ENCODE data around the gene SCNN1B. TPM values are rescaled to one million over a fixed set of nuclear protein-coding genes. Genes with fewer than 3 reads are reported as not detected.
"Not testable (repeated sequence)": the region's sequence is repeated elsewhere in the genome, so short reads cannot be mapped to it uniquely, and the experiment has no call there.

Gene SCNN1B
- total RNA-seq, 1 experiment from 2014 or later: not detected

DNA sequence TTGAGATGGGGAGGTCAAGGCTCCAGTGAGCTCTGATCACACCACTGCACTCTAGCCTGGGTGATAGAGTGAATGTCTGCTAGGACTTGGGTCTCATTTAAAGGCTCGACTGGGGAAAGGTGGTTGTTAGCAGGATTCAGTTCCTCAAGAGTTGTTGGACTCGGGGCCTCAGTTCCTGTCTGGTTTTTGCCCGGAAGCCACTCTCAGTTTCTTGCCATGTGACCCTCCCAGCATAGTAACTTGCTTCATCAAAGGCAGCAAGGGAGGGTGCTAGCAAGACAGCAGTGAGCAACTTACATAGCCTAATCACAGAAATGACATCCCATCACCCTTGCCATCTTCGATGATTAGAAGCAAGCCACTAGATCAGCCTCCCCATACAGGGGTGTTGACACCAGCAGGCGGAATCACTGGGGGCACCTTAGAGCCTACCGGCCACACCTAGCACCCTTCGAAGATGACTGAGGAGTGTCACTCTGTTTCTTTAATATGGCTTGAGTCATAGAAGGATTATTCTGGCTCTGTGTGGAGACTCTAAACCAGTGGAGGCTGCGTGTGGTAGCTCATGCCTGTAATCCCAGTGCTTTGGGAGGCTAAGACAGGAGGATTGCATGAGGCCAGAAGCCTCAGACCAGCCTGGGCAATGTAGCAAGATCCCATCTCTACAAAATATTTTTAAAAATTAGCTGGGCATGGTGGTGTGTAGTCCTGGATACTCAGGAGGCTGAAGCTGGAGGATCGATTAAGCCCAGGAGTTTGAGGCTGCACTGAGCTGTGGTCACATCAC is 13.2 kb upstream of the SCNN1B start:
- DNase-seq (ENCODE audit: low read depth): no peak

DNA sequence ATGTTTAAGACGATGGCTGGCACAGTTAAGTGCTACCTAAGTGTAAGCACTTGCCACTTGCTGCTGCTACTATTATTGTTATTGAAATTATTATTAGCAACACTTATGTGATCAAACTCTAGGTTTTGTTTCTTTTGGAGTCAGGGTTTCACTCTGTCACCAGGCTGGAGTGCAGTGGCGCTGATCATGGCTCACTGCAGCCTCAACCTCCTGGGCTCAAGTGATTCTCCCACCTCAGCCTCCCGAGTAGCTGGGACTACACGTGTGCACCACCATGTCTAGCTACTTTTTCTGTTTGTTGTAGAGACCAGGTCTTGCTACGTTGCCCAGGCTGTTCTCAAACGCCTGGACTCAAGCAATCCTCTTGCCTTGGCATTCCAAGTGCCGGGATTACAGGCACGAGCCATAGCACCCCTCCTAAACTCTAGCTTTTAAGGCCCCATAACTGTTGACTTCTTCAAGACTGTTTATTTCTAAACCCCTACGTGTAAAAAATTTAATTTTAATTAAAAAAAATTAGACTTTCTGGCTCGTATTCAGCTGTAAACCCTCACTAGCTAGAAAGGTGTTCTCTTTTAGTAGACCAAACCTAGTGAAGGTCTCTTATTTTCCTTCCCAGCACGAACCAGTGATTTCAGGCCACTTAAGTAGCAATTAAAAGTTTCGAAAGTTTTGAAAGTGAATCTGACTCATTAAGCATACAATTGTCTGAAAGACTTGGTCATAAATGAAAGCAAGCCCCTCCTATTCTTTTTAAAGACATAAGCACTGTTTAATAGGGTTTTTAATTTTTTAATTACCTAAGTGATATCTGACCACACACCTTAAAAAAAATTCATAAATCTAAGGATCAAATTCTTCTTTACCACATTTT is 11.7 kb upstream of the SCNN1B start:
- DNase-seq (ENCODE audit: low read depth): no peak

DNA sequence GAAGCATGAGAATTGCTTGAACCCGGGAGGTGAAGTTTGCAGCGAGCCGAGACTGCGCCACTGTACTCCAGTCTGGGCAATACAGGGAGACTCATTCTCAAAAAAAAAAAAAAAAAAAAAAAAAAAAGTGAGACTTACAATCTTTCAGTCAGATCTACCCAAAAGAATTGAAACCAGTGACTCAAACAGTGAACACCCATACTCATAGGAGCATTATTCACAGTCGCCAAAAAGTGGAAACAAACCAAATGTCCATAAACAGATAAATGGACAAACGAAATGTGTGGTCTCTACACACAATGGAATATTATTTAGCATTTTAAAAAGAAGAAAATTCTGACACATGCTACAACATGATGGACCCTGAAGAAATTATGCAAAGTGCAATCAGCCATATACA is 9.1 kb upstream of the SCNN1B start:
- no peak for DNase-seq (ENCODE audit: low read depth)

DNA sequence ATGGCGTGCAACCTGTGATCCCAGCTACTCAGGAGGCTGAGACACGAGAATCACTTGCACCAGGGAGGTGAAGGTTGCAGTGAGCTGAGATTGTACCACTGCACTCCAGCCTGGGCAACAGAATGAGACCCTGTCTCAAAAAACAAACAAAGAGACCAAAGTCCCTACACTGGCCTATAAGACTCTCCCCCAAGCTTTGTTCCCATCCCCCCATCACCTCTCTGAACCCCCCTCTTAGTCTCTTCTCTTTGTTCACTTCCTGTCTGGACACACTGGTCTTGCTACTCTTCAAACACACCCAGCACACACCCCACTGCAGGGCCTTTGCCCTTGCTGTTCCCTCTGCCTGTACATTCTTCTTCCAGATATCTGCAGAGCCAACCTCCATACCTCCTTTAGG is 7.8 kb upstream of the SCNN1B start:
- no peak for DNase-seq (ENCODE audit: low read depth)

DNA sequence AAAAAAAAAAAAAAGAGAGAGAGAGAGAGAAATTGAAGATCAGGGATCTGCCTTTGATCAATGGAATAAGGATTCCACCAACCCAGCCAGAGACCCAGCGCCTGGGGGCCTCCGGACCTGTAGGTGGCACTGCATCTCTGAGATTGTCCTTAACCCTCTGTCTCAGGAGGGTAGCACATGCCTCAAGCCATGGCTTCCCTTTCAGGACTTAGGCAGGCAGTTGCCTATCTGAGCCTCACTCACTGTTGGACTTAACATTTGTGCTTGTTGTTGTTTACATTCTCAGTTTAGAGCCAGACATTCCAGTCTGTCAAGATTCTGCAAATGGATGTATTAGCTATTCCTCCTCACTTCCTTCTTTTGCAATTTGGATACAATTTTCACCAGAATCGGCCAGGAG is 5.1 kb upstream of the SCNN1B start:
- no peak for DNase-seq (ENCODE audit: low read depth)

DNA sequence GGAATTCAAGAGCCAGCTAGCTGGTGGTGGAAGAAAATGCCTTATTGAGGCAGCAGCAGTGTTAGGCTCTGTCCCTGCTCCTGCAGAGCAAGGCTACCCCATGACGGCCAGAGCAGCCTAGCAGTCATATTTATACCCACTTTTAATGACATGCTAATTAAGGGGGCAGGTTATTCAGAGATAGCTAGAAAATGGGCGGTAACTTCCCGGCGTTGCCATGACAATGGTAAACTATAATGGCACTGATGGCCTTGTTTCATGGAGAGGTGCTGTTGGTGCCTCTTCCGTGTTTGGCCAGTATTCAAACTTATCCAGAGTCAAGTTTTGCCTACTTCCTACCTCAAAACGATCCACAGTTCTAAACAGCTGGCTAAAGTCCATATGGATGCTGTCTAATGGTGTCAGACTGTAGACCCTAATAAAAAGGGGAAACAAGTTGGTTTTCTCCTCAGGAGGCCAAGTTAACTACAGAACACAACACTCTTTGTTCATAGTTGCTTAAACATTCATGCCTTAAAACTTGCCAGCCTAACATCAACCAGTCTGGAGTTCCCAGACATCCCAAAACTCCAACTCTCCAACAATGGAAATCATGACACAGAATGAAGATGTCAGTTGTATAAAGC is 3.7 kb upstream of the SCNN1B start:
- no peak for DNase-seq (ENCODE audit: low read depth)

DNA sequence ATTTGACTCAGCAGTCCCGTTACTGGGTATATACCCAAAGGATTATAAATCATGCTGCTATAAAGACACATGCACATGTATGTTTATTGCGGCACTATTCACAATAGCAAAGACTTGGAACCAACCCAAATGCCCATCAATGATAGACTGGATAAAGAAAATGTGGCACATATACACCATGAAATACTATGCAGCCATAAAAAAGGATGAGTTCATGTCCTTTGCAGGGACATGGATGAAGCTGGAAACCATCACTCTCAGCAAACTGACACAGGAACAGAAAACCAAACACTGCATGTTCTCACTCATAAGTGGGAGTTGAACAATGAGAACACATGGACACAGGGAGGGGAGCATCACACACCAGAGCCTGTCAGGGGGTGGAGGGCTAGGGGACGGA is 2.3 kb upstream of the SCNN1B start:
- DNase-seq (ENCODE audit: low read depth): not testable (repeated sequence)

DNA sequence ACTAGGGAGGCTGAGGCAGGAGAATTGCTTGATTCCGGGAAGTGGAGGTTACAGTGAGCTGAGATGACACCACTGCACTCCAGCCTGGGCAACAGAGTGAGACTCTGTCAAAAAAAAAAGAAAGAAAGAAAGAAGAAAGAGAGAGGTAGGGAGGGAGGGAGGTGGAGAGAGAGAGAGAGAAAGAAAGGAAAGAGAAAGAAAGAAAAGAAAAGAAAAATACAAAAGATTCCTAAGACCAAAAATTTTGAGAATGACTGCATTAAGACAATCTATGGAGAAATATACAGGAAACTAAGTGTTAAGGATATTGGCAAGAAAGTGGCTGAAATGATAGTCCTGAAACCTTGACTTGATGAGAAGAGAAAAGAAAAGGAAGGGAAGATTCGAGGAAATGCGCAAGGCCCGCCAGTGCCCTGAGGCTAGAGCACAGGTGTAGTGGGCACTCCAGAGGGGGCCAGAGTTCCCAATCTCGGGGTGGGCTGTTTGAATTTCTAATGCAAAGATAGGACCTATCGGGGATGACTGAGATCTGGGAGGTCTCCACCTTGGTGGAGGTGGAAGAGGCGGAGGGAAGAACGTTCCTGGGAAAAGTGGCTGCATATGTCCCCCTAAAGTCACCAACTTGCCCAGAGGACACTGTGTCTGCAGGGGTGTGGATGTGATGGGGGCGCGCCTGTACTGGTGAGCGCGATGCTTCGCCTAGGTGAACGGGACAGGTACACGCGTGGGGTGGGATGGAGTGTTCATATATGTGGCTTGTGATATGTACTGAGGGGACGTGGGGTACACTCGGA is 654 bp upstream of the SCNN1B start:
- no peak for DNase-seq (ENCODE audit: low read depth)

DNA sequence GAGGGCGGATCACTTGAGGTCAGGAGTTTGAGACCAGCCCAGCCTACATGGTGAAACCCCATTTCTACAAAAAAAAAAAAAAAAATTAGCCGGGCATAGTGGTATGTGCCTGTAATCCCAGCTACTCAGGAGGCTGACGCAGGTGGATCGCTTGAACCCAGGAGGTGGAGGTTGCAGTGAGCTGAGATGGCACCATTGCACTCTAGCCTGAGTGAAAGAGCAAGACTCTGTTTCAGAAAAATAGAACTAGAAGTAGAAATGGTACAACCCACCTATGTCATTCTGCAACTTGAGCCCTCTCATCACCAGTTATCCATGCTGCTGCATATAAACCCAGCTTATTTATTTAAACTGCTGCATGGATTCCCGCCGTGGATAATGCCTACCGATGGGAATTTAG is 1.6 kb downstream of the SCNN1B start:
- no peak for DNase-seq (ENCODE audit: low read depth)

DNA sequence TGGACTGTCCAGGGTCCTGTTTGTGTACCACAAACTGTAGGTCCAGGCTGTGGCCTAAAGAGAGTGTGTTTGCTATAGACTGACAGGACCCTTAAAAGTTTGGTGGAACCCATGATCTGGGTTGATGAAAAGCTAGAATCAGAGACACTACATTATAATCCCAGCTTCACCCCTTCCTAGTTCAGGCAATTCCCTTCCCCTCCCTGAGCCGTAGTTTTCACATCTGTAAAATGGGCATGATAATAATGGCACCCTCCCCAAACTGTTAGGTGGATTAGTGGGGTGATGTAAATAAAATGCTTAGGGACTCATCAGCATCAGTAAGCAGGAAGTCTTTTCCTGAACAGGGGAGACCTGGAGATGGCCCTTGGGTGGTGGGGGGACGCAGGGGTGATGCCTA is 2.5 kb downstream of the SCNN1B start:
- no peak for DNase-seq (ENCODE audit: low read depth)

DNA sequence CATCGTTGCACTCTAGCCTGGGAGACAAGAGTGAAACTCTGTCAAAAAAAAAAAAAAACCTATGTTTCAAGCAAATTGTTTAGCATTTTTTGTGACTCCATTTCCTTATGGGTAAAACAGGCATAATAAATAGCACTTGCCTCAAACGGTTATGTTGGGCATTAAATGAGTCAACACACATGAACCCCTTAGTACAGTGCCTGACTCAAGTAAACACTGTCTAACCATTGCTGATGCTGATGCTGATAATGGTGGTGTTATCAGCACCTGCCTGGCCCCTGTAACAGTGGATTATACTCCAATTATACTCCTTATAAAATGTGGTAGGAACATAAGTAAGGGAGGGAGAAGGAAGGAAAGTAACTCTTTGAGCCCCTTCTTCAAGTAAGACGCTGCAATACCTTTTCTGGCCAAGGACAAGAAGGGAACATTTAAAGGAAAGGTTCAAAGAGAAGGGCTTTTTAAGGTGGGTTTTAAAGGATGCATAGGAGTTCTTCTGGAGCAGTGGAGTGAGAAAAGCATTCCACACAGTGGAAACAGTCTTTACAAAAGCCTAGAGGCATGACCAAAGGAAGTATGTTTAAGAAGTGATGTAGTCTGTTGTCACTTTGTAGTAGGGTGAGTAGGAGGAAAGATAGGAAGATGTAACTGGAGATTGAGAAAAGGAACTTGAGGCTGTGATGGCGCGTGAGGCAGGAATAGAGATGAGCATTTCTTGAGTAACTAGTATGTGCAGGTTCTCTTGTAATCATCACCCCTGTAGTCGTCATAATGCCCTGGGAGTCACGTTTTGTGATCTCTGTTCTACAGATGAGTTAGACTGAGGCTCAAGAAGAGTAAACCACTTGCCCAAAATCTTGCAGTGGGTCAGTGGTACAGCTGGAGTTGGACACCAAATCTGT is 4.3 kb downstream of the SCNN1B start:
- DNase-seq (ENCODE audit: low read depth): no peak

DNA sequence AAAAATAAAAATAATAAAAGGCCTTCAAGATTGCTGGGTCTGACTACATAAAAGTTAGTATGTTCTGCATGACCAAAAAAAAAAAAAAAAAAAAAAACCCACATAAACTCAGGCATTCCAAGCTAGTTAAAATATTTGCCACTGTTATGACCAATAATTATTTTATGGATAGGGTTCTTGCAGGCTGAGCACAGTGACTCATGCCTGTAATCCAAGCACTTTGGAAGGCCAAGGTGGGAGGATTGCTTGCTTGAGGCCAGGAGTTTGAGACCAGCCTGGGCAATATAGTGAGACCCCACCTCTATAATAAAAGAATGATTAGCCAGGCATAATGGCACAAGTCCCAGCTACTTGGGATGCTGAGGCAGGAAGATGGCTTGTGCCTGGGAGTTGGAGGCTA is 8.1 kb downstream of the SCNN1B start:
- no peak for DNase-seq (ENCODE audit: low read depth)

DNA sequence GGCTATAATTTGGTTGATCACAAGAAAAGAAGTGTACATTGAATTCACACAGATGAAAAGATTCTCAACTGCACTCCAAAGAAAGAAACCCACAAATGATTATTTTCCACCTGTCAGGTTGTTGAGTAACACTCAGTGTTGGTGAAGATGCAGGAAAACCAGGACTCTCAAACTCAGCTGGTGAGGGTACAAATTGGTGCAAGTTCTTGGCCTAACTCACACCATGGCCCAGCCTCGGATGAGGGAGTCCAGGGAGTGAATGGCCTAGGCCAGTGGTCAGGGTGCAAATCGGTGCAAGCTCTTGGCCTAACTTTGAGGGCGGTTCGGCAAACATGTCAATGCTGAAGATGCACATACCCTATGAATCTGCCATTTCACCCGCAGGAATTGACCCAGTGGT is 8.6 kb downstream of the SCNN1B start:
- DNase-seq (ENCODE audit: low read depth): no peak

DNA sequence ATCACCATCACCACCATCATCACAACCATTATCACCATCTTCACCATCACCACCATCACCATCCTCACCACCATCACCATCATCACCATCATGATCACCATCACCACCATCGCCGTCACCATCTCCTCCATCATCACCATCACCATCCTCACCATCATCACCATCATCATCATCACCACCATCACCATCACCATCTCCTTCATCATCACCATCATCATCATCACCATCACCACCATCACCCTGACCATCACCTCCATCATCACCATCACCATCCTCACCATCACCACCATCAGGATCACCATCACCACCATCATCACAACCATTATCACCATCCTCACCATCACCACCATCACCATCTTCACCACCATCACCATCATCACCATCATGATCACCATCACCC is 14.1 kb downstream of the SCNN1B start:
- DNase-seq (ENCODE audit: low read depth): no peak

DNA sequence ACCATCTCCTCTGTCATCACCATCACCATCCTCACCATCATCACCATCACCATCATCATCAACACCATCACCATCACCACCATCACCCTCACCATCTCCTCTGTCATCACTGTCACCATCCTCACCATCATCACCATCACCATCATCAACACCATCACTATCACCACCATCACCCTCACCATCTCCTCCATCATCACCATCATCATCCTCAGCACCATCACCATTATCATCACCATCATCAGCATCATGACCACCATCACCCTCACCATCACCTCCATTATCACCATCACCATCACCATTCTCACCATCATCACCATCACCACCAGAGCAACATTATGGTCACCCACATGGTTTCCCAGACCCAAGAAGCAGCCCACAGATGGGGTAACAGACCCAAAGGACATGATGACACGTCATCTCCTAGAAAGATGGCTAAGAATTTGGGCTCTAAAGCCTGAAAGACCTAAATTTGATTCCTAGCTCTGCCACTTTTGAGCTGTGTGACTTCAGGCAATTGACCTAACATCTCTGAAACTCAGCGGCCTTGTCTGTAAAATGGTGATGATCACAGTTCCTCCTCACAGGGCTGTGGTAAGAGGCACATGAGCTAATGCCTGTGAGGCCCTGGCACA is 14.6 kb downstream of the SCNN1B start:
- no peak for DNase-seq (ENCODE audit: low read depth)

DNA sequence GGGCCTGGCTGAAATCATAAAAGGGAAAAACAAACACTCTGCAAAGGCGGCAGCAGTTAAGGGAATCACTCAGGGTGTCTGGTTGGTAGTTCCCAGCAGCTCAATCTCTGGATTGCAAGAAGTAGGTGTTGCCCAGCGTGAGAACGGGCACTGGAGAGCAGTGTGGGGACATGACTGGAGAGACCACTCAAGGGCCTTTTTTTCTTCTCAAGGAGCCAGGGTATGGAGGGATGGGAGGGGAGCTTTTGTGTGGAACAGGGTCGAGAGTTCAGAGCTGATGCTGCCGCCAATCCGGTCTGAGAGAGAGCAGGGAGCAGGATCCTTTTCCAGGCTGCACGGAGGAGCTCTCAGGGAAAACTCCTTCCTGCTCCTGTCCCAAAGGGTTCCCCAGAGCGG is 15.2 kb downstream of the SCNN1B start:
- DNase-seq (ENCODE audit: low read depth): peak; percentile 28

DNA sequence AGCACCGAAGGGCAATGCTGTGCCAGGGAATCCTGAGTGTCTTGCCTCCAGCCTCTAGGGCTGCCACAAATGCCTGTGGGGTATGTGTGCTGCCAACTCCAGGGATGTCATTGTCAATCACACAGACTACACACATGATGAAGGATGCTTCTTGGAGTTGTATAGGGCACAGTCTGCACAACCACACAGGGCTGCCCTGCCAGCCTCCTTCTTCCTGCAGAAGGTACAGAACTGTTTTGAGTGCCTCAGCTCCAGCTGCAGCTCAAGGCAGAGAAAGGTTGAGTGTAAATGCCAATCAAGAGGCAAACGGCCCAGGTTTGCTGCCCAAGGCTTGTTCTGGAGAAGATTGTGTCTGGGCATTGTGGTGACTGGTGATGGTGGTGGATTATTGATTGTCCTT is 15.6 kb downstream of the SCNN1B start:
- no peak for DNase-seq (ENCODE audit: low read depth)

DNA sequence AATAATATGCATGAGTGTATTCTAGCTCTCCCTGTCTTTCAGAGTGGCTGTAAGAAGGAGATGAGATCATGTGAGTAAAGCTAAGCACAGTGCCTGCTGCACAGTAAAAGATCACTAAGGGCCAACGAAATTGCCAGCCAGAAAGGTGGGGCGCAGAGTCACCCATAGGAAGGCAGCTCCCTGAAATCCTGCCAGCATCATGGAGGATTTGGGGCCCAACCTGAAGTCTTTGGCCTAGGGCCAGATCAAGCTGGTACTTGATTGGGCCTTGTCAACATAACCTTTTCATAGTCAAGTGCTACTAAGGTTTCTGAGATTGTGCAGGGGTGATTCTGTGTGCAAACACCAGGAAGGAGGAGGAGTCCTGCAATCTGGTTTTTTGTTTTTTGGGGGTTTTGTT is 16.5 kb downstream of the SCNN1B start:
- no peak for DNase-seq (ENCODE audit: low read depth)

DNA sequence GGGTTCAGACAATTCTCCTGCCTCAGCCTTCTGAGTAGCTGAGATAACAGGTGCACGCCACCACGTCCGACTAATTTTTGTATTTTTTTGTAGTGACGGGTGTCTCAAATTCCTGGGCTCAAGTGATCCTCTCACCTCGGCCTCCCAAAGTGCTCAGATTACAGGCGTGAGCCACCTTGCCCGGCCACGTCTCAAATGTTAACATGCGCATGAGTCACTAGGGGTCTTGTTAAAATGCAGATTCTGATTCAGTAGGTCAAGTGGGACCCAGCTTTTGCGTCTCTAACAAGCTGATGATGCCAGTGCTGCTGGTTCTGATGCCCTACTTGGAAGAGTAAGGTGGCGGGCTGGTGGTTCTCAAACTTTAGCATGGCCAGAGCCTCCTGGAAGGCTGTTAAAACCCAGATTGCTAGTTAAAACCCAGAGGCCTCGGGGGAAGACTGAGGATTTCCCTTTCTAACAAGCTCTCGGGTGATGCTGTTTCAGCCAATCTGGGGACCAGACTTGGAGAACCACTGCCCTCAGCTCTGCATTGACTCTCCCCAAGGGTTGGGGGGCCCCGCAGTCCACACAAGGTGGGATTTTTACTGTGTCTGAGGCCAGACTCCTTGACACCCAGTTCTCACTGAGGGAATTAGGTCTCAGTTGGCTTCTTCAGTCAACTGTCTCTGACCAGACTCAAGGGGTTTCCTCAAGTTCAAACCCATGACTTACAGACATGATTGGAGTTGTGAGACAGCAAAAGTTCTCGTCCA is 17.9 kb downstream of the SCNN1B start:
- DNase-seq (ENCODE audit: low read depth): no peak

DNA sequence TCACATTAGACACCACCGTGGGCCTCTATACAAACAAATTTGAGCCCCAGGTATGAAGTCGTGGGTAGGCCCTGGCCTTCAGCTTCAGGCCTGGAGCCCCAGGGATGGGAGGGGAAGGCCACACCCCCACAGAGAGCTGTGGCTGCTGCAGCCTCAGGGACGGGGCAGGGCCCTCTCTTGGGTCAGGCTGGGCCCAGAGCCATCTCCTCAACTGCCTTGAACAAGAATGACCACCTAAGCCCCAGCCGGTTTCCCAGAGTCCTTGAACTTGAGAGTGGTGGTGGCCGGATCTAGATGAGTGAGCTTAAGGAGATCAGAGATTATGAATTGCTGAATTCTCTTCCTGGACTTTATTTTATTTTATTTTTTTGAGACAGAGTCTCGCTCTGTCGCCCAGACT is 18.6 kb downstream of the SCNN1B start:
- no peak for DNase-seq (ENCODE audit: low read depth)

All from M059J (cell line).